MCF 10A (cell line): ENCODE results near the gene SUGCT. TPM values are rescaled to one million over a fixed set of nuclear protein-coding genes. Genes with fewer than 3 reads are reported as not detected.

Source experiments
- BruUV-seq: library from RNA; stranded (reverse); fragments of 400-500 nt; replicated peaks from 2 replicates; lab custom pipeline; 2021; lab: Mats Ljungman, UMichigan
- CTCF ChIA-PET: fragments of 300-600 bp; sonication (Branson Sonifier 250); formaldehyde crosslinking; extraction: SDS; loops from one replicate; lab custom pipeline; 2021; ENCODE audit warnings: antibody characterized with exemption, inconsistent platforms; lab: Yijun Ruan, JAX
- POLR2A ChIA-PET: fragments of 300-600, 350-650 bp; sonication (Branson Sonifier 250); formaldehyde crosslinking; extraction: SDS; loops from one replicate; lab custom pipeline; 2020; ENCODE audit warnings: antibody characterized with exemption, inconsistent platforms; lab: Yijun Ruan, JAX
- DNase-seq: peaks from one replicate; pipeline ENCODE4 v3.0.0-alpha.2; 2018; ENCODE audit not compliant: unreplicated experiment
- H3K27ac Mint-ChIP-seq: one replicate; pipeline ENCODE4 v1.8.0; 2022; ENCODE audit warnings: mild to moderate bottlenecking, low read depth, mixed read lengths; ENCODE audit not compliant: unreplicated experiment
- H3K27me3 Mint-ChIP-seq: one replicate; pipeline ENCODE4 v1.8.0; 2022; ENCODE audit warnings: mixed read lengths; ENCODE audit not compliant: insufficient read depth, unreplicated experiment
- H3K36me3 Mint-ChIP-seq: one replicate; pipeline ENCODE4 v1.8.0; 2022; ENCODE audit warnings: mild to moderate bottlenecking, moderate library complexity, mixed read lengths; ENCODE audit not compliant: insufficient read depth, unreplicated experiment
- H3K4me1 Mint-ChIP-seq: one replicate; pipeline ENCODE4 v1.8.0; 2022; ENCODE audit warnings: mixed read lengths; ENCODE audit not compliant: insufficient read depth, unreplicated experiment
- H3K4me3 Mint-ChIP-seq: one replicate; pipeline ENCODE4 v1.8.0; 2022; ENCODE audit warnings: mild to moderate bottlenecking, moderate library complexity, mixed read lengths; ENCODE audit not compliant: unreplicated experiment
- H3K9me3 Mint-ChIP-seq: one replicate; pipeline ENCODE4 v1.8.0; 2022; ENCODE audit warnings: mixed read lengths; ENCODE audit not compliant: unreplicated experiment
- CTCF ChIP-seq: fragments of 200-600 bp; IDR thresholded peaks from one replicate; pipeline ENCODE4 v1.8.0; 2022; ENCODE audit warnings: antibody characterized with exemption, mild to moderate bottlenecking; ENCODE audit not compliant: unreplicated experiment
- intact Hi-C: fragments of 100-400 bp; cut with micrococcal nuclease; formaldehyde crosslinking; loops from 2 replicates; pipeline ENCODE4 v1.14.1; 2022
- total RNA-seq: library from RNA; stranded (reverse); gene quantifications from 2 replicates; pipeline ENCODE4 v1.2.3, GENCODE V29; 2022

SUGCT gene
- total RNA-seq, 1 experiment from 2014 or later, result 25.4 TPM

GRCh38 chr7:40234666-40235065, 99.9 kb downstream of the SUGCT start:
- TF ChIP-seq CTCF, result no peak
- no peak for DNase-seq
- Mint-ChIP-seq H3K9me3 (no peaks in the 10 kb centered on the region), H3K4me1 (peaks cover 10% of the 10 kb centered on the region), H3K27ac (no peak overlapping the region), H3K36me3 (no peaks in the 10 kb centered on the region), H3K27me3 (no peaks in the 10 kb centered on the region), H3K4me3 (no peak overlapping the region)
- ChIA-PET POLR2A (interaction anchor here (0.7 to 1.8 kb wide), 2 partner anchors 142 to 1471 kb away, joined by 4 to 8 read pairs; no protein-coding TSS in a partner anchor), CTCF (interaction anchor here (0.7 to 4.5 kb wide), 4 partner anchors 31 to 1470 kb away, joined by 4 to 60 read pairs (median 13); partner anchors contain the start of gene INHBA)
- no TSS peak for BruUV-seq
- intact Hi-C loops, result loop anchor here (10.0 kb wide), 1 partner anchor 530 kb away; no protein-coding TSS in a partner anchor

- no peak for TF ChIP-seq CTCF
- H3K27me3 Mint-ChIP-seq, result no peaks in the 10 kb centered on the region
- no peaks in the 10 kb centered on the region for H3K36me3 Mint-ChIP-seq
- no peak overlapping the region for H3K4me3 Mint-ChIP-seq
- CTCF ChIA-PET, result interaction anchor here (0.7 kb wide), 1 partner anchor 18 kb away, joined by 3 read pairs; no protein-coding TSS in a partner anchor
- POLR2A ChIA-PET, result no interaction called here
- H3K27ac Mint-ChIP-seq, result no peak overlapping the region
- no TSS peak for BruUV-seq
- no peaks in the 10 kb centered on the region for H3K4me1 Mint-ChIP-seq
- no peaks in the 10 kb centered on the region for H3K9me3 Mint-ChIP-seq
- intact Hi-C loops, result loop anchor here (10.0 kb wide), 1 partner anchor 527 kb away; no protein-coding TSS in a partner anchor
- no peak for DNase-seq
These were observed 102.9 kb downstream of the SUGCT start for GRCh38 chr7:40237731-40238130.

- no peak overlapping the region for H3K27ac Mint-ChIP-seq
- CTCF ChIA-PET, result no interaction called here
- intact Hi-C loops, result loop anchor here (10.0 kb wide), 1 partner anchor 525 kb away; no protein-coding TSS in a partner anchor
- H3K9me3 Mint-ChIP-seq, result no peaks in the 10 kb centered on the region
- no peaks in the 10 kb centered on the region for H3K36me3 Mint-ChIP-seq
- H3K4me1 Mint-ChIP-seq, result no peaks in the 10 kb centered on the region
- POLR2A ChIA-PET, result no interaction called here
- no peak for TF ChIP-seq CTCF
- BruUV-seq, result no TSS peak
- no peak for DNase-seq
- H3K4me3 Mint-ChIP-seq, result no peak overlapping the region
- H3K27me3 Mint-ChIP-seq, result no peaks in the 10 kb centered on the region
These were observed 105.0 kb downstream of the SUGCT start for GRCh38 chr7:40239755-40240303.

- H3K27ac Mint-ChIP-seq, result no peak overlapping the region
- H3K4me3 Mint-ChIP-seq, result no peak overlapping the region
- no peaks in the 10 kb centered on the region for H3K36me3 Mint-ChIP-seq
- ChIA-PET CTCF (no interaction called here), POLR2A (no interaction called here)
- TF ChIP-seq CTCF, result no peak
- H3K27me3 Mint-ChIP-seq, result no peaks in the 10 kb centered on the region
- BruUV-seq, result no TSS peak
- no peaks in the 10 kb centered on the region for H3K4me1 Mint-ChIP-seq
- no peak for DNase-seq
- H3K9me3 Mint-ChIP-seq, result no peaks in the 10 kb centered on the region
- intact Hi-C loops, result no loop called here
These were observed 108.3 kb downstream of the SUGCT start for GRCh38 chr7:40243076-40243475.
